Esophagus squamous epithelium (tissue), 5 donors: Measurements from ENCODE around the gene CEPT1. TPM values are rescaled to one million over a fixed set of nuclear protein-coding genes. Genes with fewer than 3 reads are reported as not detected.

Experiments used
- DNase-seq: peaks from one replicate; lab custom pipeline; 2025; lab: John Stamatoyannopoulos, UW
- H3K27ac ChIP-seq, 4 donors: fragments of 200-600 bp; sonication (generic); one replicate each; pipeline ENCODE4 v1.5.1; 2016 to 2019; ENCODE audit warnings: mild to moderate bottlenecking in 1 of 4
- H3K27me3 ChIP-seq, 4 donors: fragments of 200-600 bp; sonication (generic); 1 replicate in 3 of 4; 2 replicates in 1 of 4; pipeline versions ENCODE4 v1.5.1 to v1.6.0; 2017 to 2021; ENCODE audit warnings: antibody characterized with exemption in 1 of 4
- H3K36me3 ChIP-seq, 3 donors: fragments of 200-600 bp; sonication (generic); one replicate each; pipeline ENCODE4 v1.5.1; 2016 to 2019
- H3K4me1 ChIP-seq, 3 donors: fragments of 200-600 bp; sonication (generic); one replicate each; pipeline ENCODE4 v1.5.1; 2017 to 2019
- H3K4me3 ChIP-seq, 4 donors: fragments of 200-600 bp; sonication (generic); 1 replicate in 3 of 4; 2 replicates in 1 of 4; pipeline ENCODE4 v1.5.1; 2016 to 2019; ENCODE audit warnings: mild to moderate bottlenecking in 2 of 4, moderate library complexity in 1 of 4
- H3K9me3 ChIP-seq, 3 donors: fragments of 200-600 bp; sonication (generic); one replicate each; pipeline ENCODE4 v1.5.1; 2016 to 2019
- CTCF ChIP-seq, 6 experiments: fragments of 450-650 bp in 4 of 6; fragments of 200-600 bp in 2 of 6; sonication (generic) in 2 of 6; IDR thresholded peaks; one replicate each; pipeline ENCODE4 v1.5.1; 2016 to 2019; ENCODE audit warnings: antibody characterized with exemption in 6 of 6, mild to moderate bottlenecking in 4 of 6, moderate library complexity in 4 of 6
- POLR2A ChIP-seq, 4 donors: fragments of 450-650 bp; IDR thresholded peaks; one replicate each; pipeline ENCODE4 v1.6.1; 2017; ENCODE audit warnings: antibody characterized with exemption in 4 of 4, mild to moderate bottlenecking in 4 of 4, moderate library complexity in 3 of 4
- WGBS, 2 donors: methylation state at CpG; one replicate each; pipeline ENCODE4 v1.1.5; 2018; 5-methylcytosine and 5-hydroxymethylcytosine counted together
- intact Hi-C: fragments of 100-400 bp; cut with DNase I; formaldehyde crosslinking; loops from one replicate; pipeline ENCODE4 v1.15.0; 2022
- total RNA-seq, 4 donors: library from RNA; depleted of rRNA; stranded (reverse); fragments of >200 nt; gene quantifications; one replicate each; pipeline ENCODE4 v1.1.0, GENCODE V29; 2016
- donor health status: DM: yes; HTN: yes; CAD: no.

CEPT1 gene
- total RNA-seq, 4 donors from 2014 or later, result 21.4 to 32.4 (median 26.8) TPM

GRCh38 chr1:111183308-111184069 lies 43.5 kb downstream of the CEPT1 start:
- Histone ChIP-seq H3K4me3 (no peak overlapping the region), H3K4me1 (peaks cover 0 to 21% (median 4%) of the 10 kb centered on the region in 3 donors), H3K27me3 (no peaks in the 10 kb centered on the region), H3K36me3 (peaks cover 0 to 72% (median 15%) of the 10 kb centered on the region in 3 donors), H3K9me3 (no peaks in the 10 kb centered on the region), H3K27ac (peak overlapping the region in 2 of 4 donors; percentile 43 to 47)
- TF ChIP-seq CTCF (IDR thresholded peaks at IDR 0.05) (no peak), POLR2A (IDR thresholded peaks at IDR 0.05) (no peak)
- WGBS, 2 donors, result 76 to 82% methylated on average over 6 of the region's 6 CpGs
- no peak for DNase-seq
- intact Hi-C loops, result no loop called here

DNA sequence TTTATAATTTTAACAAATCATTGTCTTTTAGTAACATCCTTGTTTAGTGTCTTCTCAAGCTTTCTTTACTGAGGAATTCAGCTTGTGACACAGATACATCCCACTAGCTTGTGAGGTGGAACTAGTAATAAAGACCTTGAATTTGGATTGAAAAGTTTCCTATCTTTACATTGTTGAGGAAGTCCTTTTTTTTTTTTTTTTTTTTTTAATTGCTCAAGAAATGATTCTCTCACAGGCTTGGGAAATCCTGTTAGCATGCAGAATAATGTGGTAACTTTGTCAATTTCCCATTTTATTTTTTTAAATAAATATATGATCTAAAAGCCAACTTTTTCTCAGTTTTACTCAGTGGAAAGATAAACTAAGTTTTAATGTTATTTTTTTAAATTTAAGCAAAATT lies 44.6 kb downstream of the CEPT1 start:
- intact Hi-C loops, result no loop called here
- Histone ChIP-seq H3K4me3 (no peak overlapping the region), H3K36me3 (peaks cover 0 to 74% (median 15%) of the 10 kb centered on the region in 3 donors), H3K27ac (no peak overlapping the region), H3K27me3 (no peaks in the 10 kb centered on the region), H3K9me3 (no peaks in the 10 kb centered on the region), H3K4me1 (peaks cover 0 to 21% (median 4%) of the 10 kb centered on the region in 3 donors)
- DNase-seq, result no peak
- no peak for TF ChIP-seq CTCF (IDR thresholded peaks at IDR 0.05)

DNA sequence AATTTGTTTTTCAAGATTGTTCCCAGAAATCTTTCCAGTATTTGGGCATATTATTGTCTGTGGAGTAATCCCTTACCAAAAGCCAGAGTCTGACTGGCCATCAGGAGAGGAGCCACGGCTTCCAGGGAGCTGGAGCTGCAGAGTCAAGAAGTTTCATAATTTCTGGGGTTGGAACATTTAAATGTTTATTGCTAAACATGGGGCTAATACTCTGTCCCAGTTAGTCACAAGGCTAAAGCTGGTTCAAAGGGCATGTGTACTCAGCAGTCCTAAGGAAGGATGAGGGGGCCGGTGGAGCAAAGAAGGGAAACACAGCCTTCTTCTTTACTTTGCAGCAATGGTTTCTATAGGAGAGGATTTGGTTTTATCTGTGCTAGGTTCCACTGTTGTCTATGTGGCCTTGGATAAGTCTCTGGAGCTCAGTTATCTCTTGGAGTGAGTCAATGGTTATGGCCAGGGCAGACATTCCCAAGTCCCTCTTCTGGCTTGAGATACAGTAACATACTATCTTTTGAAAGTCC lies 51.0 kb downstream of the CEPT1 start:
- no peak for TF ChIP-seq CTCF (IDR thresholded peaks at IDR 0.05)
- no peak for TF ChIP-seq POLR2A (IDR thresholded peaks at IDR 0.05)
- H3K4me3 ChIP-seq, result no peak overlapping the region
- no peak for DNase-seq
- H3K9me3 ChIP-seq, result no peaks in the 10 kb centered on the region
- H3K27ac ChIP-seq, result peak overlapping the region in 3 of 4 donors; percentile 76 to 85 (median 81)
- WGBS, 2 donors, result 65 to 80% methylated on average over 2 of the region's 2 CpGs
- intact Hi-C loops, result loop anchor here (10.0 kb wide), 1 partner anchor 46 kb away; the partner anchor contains the start of genes CEPT1 and DRAM2
- no peaks in the 10 kb centered on the region for H3K27me3 ChIP-seq
- H3K4me1 ChIP-seq, result peaks cover 29 to 60% (median 44%) of the 10 kb centered on the region in 3 donors
- peaks cover under 1 to 88% (median 11%) of the 10 kb centered on the region in 3 donors for H3K36me3 ChIP-seq

GRCh38 chr1:111191496-111191895 lies 51.5 kb downstream of the CEPT1 start:
- no peak overlapping the region for H3K4me3 ChIP-seq
- H3K9me3 ChIP-seq, result no peaks in the 10 kb centered on the region
- H3K27me3 ChIP-seq, result no peaks in the 10 kb centered on the region
- no peak for DNase-seq
- peaks cover 4 to 88% (median 15%) of the 10 kb centered on the region in 3 donors for H3K36me3 ChIP-seq
- no peak for TF ChIP-seq CTCF (IDR thresholded peaks at IDR 0.05)
- no peak for TF ChIP-seq POLR2A (IDR thresholded peaks at IDR 0.05)
- peaks cover 29 to 65% (median 44%) of the 10 kb centered on the region in 3 donors for H3K4me1 ChIP-seq
- intact Hi-C loops, result loop anchor here (10.0 kb wide), 1 partner anchor 47 kb away; the partner anchor contains the start of genes CEPT1 and DRAM2
- peak overlapping the region in 3 of 4 donors; percentile 76 to 85 (median 81) for H3K27ac ChIP-seq
- 48 to 64% methylated on average over 2 to 3 of the region's 3 CpGs for WGBS, 2 donors

- no peak for DNase-seq
- intact Hi-C loops, result loop anchor here (10.0 kb wide), 1 partner anchor 47 kb away; the partner anchor contains the start of genes CEPT1 and DRAM2
- no peak for TF ChIP-seq POLR2A (IDR thresholded peaks at IDR 0.05)
- 83 to 100% methylated on average over 1 to 5 of the region's 5 CpGs for WGBS, 2 donors
- H3K4me3 ChIP-seq, result no peak overlapping the region
- no peaks in the 10 kb centered on the region for H3K27me3 ChIP-seq
- no peaks in the 10 kb centered on the region for H3K9me3 ChIP-seq
- H3K36me3 ChIP-seq, result peaks cover 4 to 88% (median 15%) of the 10 kb centered on the region in 3 donors
- H3K27ac ChIP-seq, result peak overlapping the region; percentile 66 to 85 (median 78)
- peaks cover 29 to 71% (median 44%) of the 10 kb centered on the region in 3 donors for H3K4me1 ChIP-seq
Measured at GRCh38 chr1:111192074-111192473, 52.1 kb downstream of the CEPT1 start.
